ENCODE results near the gene PDE4D. TPM values are rescaled to one million over a fixed set of nuclear protein-coding genes. Genes with fewer than 3 reads are reported as not detected.

PDE4D gene
- total RNA-seq, 1 donor from 2014 or later = 7.6 TPM

- no peak overlapping the region for H3K27ac Mint-ChIP-seq
These were observed 959.5 kb downstream of the PDE4D start for GRCh38 chr5:58933891-58934628.

GRCh38 chr5:58932057-58932612 is 961.4 kb downstream of the PDE4D start:
- TF ChIP-seq CTCF (IDR thresholded peaks at IDR 0.05; ENCODE audit: unreplicated experiment) = no peak
- peaks cover 9% of the 10 kb centered on the region for H3K27me3 Mint-ChIP-seq
- H3K4me3 Mint-ChIP-seq (ENCODE audit: low read depth) = no peak overlapping the region
- no peaks in the 10 kb centered on the region for H3K9me3 Mint-ChIP-seq (ENCODE audit: low read depth)
- no peak for DNase-seq (ENCODE audit: low spot score, unreplicated experiment)
- H3K27ac Mint-ChIP-seq = no peak overlapping the region
- peaks cover 20% of the 10 kb centered on the region for H3K4me1 Mint-ChIP-seq (ENCODE audit: low read depth)
- no peaks in the 10 kb centered on the region for H3K36me3 Mint-ChIP-seq (ENCODE audit: insufficient read depth)

More at GRCh38 chr5:58933891-58934628, 959.5 kb downstream of the PDE4D start:
- peaks cover 10% of the 10 kb centered on the region for H3K4me1 Mint-ChIP-seq (ENCODE audit: low read depth)
- no peak for TF ChIP-seq CTCF (IDR thresholded peaks at IDR 0.05; ENCODE audit: unreplicated experiment)
- DNase-seq (ENCODE audit: low spot score, unreplicated experiment) = no peak
- H3K27me3 Mint-ChIP-seq = peaks cover 12% of the 10 kb centered on the region
- H3K9me3 Mint-ChIP-seq (ENCODE audit: low read depth) = no peaks in the 10 kb centered on the region
- no peaks in the 10 kb centered on the region for H3K36me3 Mint-ChIP-seq (ENCODE audit: insufficient read depth)
- H3K4me3 Mint-ChIP-seq (ENCODE audit: low read depth) = no peak overlapping the region

GRCh38 chr5:58930520-58930919 is 963.0 kb downstream of the PDE4D start:
- H3K4me3 Mint-ChIP-seq (ENCODE audit: low read depth) = no peak overlapping the region
- no peaks in the 10 kb centered on the region for H3K36me3 Mint-ChIP-seq (ENCODE audit: insufficient read depth)
- H3K4me1 Mint-ChIP-seq (ENCODE audit: low read depth) = peaks cover 33% of the 10 kb centered on the region
- no peaks in the 10 kb centered on the region for H3K9me3 Mint-ChIP-seq (ENCODE audit: low read depth)
- peaks cover 9% of the 10 kb centered on the region for H3K27me3 Mint-ChIP-seq
- H3K27ac Mint-ChIP-seq = no peak overlapping the region
- TF ChIP-seq CTCF (IDR thresholded peaks at IDR 0.05; ENCODE audit: unreplicated experiment) = no peak
- no peak for DNase-seq (ENCODE audit: low spot score, unreplicated experiment)

GRCh38 chr5:58929726-58930125 is 963.8 kb downstream of the PDE4D start:
- Mint-ChIP-seq H3K4me3 (ENCODE audit: low read depth) (no peak overlapping the region), H3K36me3 (ENCODE audit: insufficient read depth) (no peaks in the 10 kb centered on the region), H3K27me3 (peaks cover 9% of the 10 kb centered on the region), H3K9me3 (ENCODE audit: low read depth) (no peaks in the 10 kb centered on the region), H3K4me1 (ENCODE audit: low read depth) (peaks cover 33% of the 10 kb centered on the region), H3K27ac (no peak overlapping the region)
- no peak for DNase-seq (ENCODE audit: low spot score, unreplicated experiment)
- TF ChIP-seq CTCF (IDR thresholded peaks at IDR 0.05; ENCODE audit: unreplicated experiment) = no peak

- Mint-ChIP-seq H3K4me1 (ENCODE audit: low read depth) (peaks cover 33% of the 10 kb centered on the region), H3K27ac (no peak overlapping the region), H3K4me3 (ENCODE audit: low read depth) (no peak overlapping the region), H3K27me3 (peaks cover 12% of the 10 kb centered on the region), H3K9me3 (ENCODE audit: low read depth) (no peaks in the 10 kb centered on the region), H3K36me3 (ENCODE audit: insufficient read depth) (no peaks in the 10 kb centered on the region)
- no peak for TF ChIP-seq CTCF (IDR thresholded peaks at IDR 0.05; ENCODE audit: unreplicated experiment)
- no peak for DNase-seq (ENCODE audit: low spot score, unreplicated experiment)
These were observed 965.6 kb downstream of the PDE4D start for GRCh38 chr5:58927938-58928337.

Data from progenitor cell of endocrine pancreas (in vitro differentiated cells).